IMR-90 (cell line): ENCODE measurements around the gene TMEM245. TPM values are rescaled to one million over a fixed set of nuclear protein-coding genes. Genes with fewer than 3 reads are reported as not detected.

Experiments
- ATAC-seq: fragments of 200-7000 bp; cut with Tn5 transposase; 2 replicates; pipeline ENCODE4 v1.9.1; 2020; ENCODE audit warnings: low read depth, mild to moderate bottlenecking, moderate library complexity
- BruUV-seq: library from RNA; stranded (reverse); fragments of 400-500 nt; replicated peaks from 2 replicates; lab custom pipeline; 2021; lab: Mats Ljungman, UMichigan
- CTCF ChIA-PET: fragments of 300-600 bp; formaldehyde crosslinking; extraction: SDS; loops from one replicate; lab custom pipeline; 2021; ENCODE audit warnings: antibody characterized with exemption; lab: Yijun Ruan, JAX
- POLR2A ChIA-PET: fragments of 300-600 bp; sonication (Branson Sonifier 250); formaldehyde crosslinking; loops from one replicate; lab custom pipeline; 2022; ENCODE audit warnings: antibody characterized with exemption; ENCODE audit not compliant: unreplicated experiment; lab: Charles Lee
- DNase-seq: peaks from one replicate; pipeline ENCODE4 v3.0.0; 2013
- H2AFZ ChIP-seq: replicated peaks from 2 replicates; pipeline ENCODE3; 2013; ENCODE audit warnings: low read length, mild to moderate bottlenecking; ENCODE audit not compliant: poor library complexity
- H2AK5ac ChIP-seq: 2 replicates; pipeline ENCODE4 v1.6.1; 2013; ENCODE audit warnings: low read depth, low read length, inconsistent platforms
- H2AK9ac ChIP-seq: replicated peaks from 2 replicates; pipeline ENCODE3; 2013; ENCODE audit warnings: mild to moderate bottlenecking, low read depth, low read length, moderate library complexity; ENCODE audit not compliant: poor library complexity
- H2BK120ac ChIP-seq: 2 replicates; pipeline ENCODE4 v1.6.1; 2013; ENCODE audit warnings: low read depth, low read length, inconsistent platforms
- H2BK15ac ChIP-seq: 3 replicates; pipeline ENCODE4 v1.6.1; 2013; ENCODE audit warnings: low read depth, low read length, inconsistent platforms
- H2BK20ac ChIP-seq: 2 replicates; pipeline ENCODE4 v1.6.1; 2013; ENCODE audit warnings: low read depth, mild to moderate bottlenecking, inconsistent platforms, low read length, moderate library complexity
- H2BK5ac ChIP-seq: 2 replicates; pipeline ENCODE4 v1.6.1; 2013; ENCODE audit warnings: mild to moderate bottlenecking, low read depth, low read length, inconsistent platforms; ENCODE audit not compliant: poor library complexity, severe bottlenecking
- H3K14ac ChIP-seq: replicated peaks from 2 replicates; pipeline ENCODE4 v1.6.1; 2013; ENCODE audit warnings: low read depth, low read length, inconsistent platforms
- H3K18ac ChIP-seq: 2 replicates; pipeline ENCODE4 v1.6.1; 2013; ENCODE audit warnings: low read depth, low read length, control low read depth
- H3K23ac ChIP-seq: 2 replicates; pipeline ENCODE4 v1.6.1; 2013; ENCODE audit warnings: low read depth, low read length, inconsistent platforms
- H3K27ac ChIP-seq: 2 replicates; pipeline ENCODE4 v1.5.1; 2013; ENCODE audit warnings: mild to moderate bottlenecking, control low read depth, low read length; ENCODE audit not compliant: insufficient read depth
- H3K27me3 ChIP-seq: 2 replicates; pipeline ENCODE4 v1.6.1; 2013; ENCODE audit warnings: low read length; ENCODE audit not compliant: control insufficient read depth, insufficient read depth
- H3K36me3 ChIP-seq: 2 replicates; pipeline ENCODE4 v1.6.1; 2013; ENCODE audit warnings: low read length, mixed read lengths; ENCODE audit not compliant: control insufficient read depth, insufficient read depth
- H3K4ac ChIP-seq: 2 replicates; pipeline ENCODE4 v1.6.1; 2013; ENCODE audit warnings: low read depth, low read length, inconsistent platforms
- H3K4me1 ChIP-seq: 2 replicates; pipeline ENCODE4 v1.6.1; 2013; ENCODE audit warnings: low read length, mixed read lengths; ENCODE audit not compliant: control insufficient read depth, insufficient read depth
- H3K4me2 ChIP-seq: 2 replicates; pipeline ENCODE4 v1.6.1; 2013; ENCODE audit warnings: low read depth, mild to moderate bottlenecking, control low read depth, low read length, moderate library complexity
- H3K4me3 ChIP-seq: 2 replicates; pipeline ENCODE4 v1.5.1; 2013; ENCODE audit warnings: low read depth, mild to moderate bottlenecking, control low read depth, low read length, moderate library complexity; ENCODE audit not compliant: insufficient read depth
- H3K56ac ChIP-seq: 2 replicates; pipeline ENCODE4 v1.6.1; 2013; ENCODE audit warnings: low read length, inconsistent platforms; ENCODE audit not compliant: insufficient read depth; ENCODE audit errors: extremely low read depth
- H3K79me1 ChIP-seq, 2 experiments: 2 replicates each; pipeline ENCODE4 v1.6.1; 2013; ENCODE audit warnings: low read length in 2 of 2, inconsistent platforms in 1 of 2, low read depth in 1 of 2
- H3K9ac ChIP-seq: 2 replicates; pipeline ENCODE4 v1.6.1; 2013; ENCODE audit warnings: low read depth, low read length, control low read depth
- H3K9me1 ChIP-seq: 2 replicates; pipeline ENCODE4 v1.6.1; 2013; ENCODE audit warnings: low read length, inconsistent platforms; ENCODE audit not compliant: insufficient read depth
- H3K9me3 ChIP-seq: 2 replicates; pipeline ENCODE4 v1.6.1; 2013; ENCODE audit warnings: low read length; ENCODE audit not compliant: control insufficient read depth, insufficient read depth
- H4K20me1 ChIP-seq: 2 replicates; pipeline ENCODE4 v1.6.1; 2013; ENCODE audit warnings: low read length, inconsistent platforms; ENCODE audit not compliant: insufficient read depth
- H4K5ac ChIP-seq: 2 replicates; pipeline ENCODE4 v1.6.1; 2013; ENCODE audit warnings: mild to moderate bottlenecking, low read depth, low read length, control low read depth
- H4K8ac ChIP-seq, 2 experiments: 2 replicates each; pipeline ENCODE4 v1.6.1; 2013; ENCODE audit warnings: low read depth in 2 of 2, low read length in 2 of 2, control low read depth in 1 of 2, inconsistent platforms in 1 of 2
- H4K91ac ChIP-seq: 2 replicates; pipeline ENCODE4 v1.6.1; 2013; ENCODE audit warnings: low read depth, low read length, inconsistent platforms; ENCODE audit not compliant: insufficient read depth
- CEBPB ChIP-seq: IDR thresholded peaks from 2 replicates; pipeline ENCODE4 v1.6.1; 2012; ENCODE audit warnings: low read depth, low read length, improper control_type of control experiment
- MAZ ChIP-seq: IDR thresholded peaks from 2 replicates; pipeline ENCODE4 v1.6.1; 2012; ENCODE audit warnings: low read depth, mild to moderate bottlenecking, low read length, improper control_type of control experiment, moderate library complexity, borderline replicate concordance
- MXI1 ChIP-seq: IDR thresholded peaks from 2 replicates; pipeline ENCODE4 v1.6.1; 2012; ENCODE audit warnings: low read depth, mild to moderate bottlenecking, low read length, moderate library complexity, borderline replicate concordance
- POLR2A ChIP-seq: IDR thresholded peaks from 2 replicates; pipeline ENCODE4 v1.6.1; 2012; ENCODE audit warnings: mild to moderate bottlenecking, low read depth, low read length
- RAD21 ChIP-seq: IDR thresholded peaks from 2 replicates; pipeline ENCODE4 v1.6.1; 2012; ENCODE audit warnings: low read length, improper control_type of control experiment
- RCOR1 ChIP-seq: IDR thresholded peaks from 2 replicates; pipeline ENCODE4 v1.6.1; 2012; ENCODE audit warnings: mild to moderate bottlenecking, low read length, improper control_type of control experiment; ENCODE audit not compliant: insufficient replicate concordance
- SMC3 ChIP-seq: fragments of 150-350 bp; IDR thresholded peaks from 2 replicates; pipeline ENCODE4 v1.6.1; 2016; ENCODE audit warnings: low read depth, mild to moderate bottlenecking, antibody characterized with exemption, low read length, moderate library complexity
- dilution Hi-C: fragments of 300-500 bp; cut with HindIII; formaldehyde crosslinking; loops from one replicate; pipeline ENCODE4 v1.14.3; 2018; ENCODE audit warnings: low sequenced_read_pairs; ENCODE audit not compliant: unreplicated experiment
- in situ Hi-C: fragments of 300-500 bp; cut with MboI; formaldehyde crosslinking; loops from 3 replicates; pipeline ENCODE4 v1.14.3; 2019; ENCODE audit warnings: low sequenced_read_pairs, inconsistent platforms, mixed read lengths
- intact Hi-C: fragments of 100-400 bp; cut with micrococcal nuclease; formaldehyde crosslinking; loops from 2 replicates; pipeline ENCODE4 v1.10.0; 2022
- polyA plus RNA-seq, 3 experiments: library from polyadenylated mRNA; depleted of rRNA; stranded (reverse); fragments of >200 nt; gene quantifications; 2 replicates each; pipeline ENCODE4 v1.2.3, GENCODE V29; 2012; ENCODE audit warnings: low replicate concordance in 1 of 3
- total RNA-seq: library from RNA; depleted of rRNA; stranded (reverse); fragments of >200 nt; gene quantifications from 2 replicates; pipeline ENCODE4 v1.2.3, GENCODE V29; 2012
- TF ChIP-seq, protein P1 (sequence below): fragments of 150-350 bp; IDR thresholded peaks from 2 replicates; pipeline ENCODE4 v1.6.1; 2017; ENCODE audit warnings: mild to moderate bottlenecking, antibody characterized with exemption, low read length, low read depth
- TF ChIP-seq, protein P2 (sequence below): fragments of 150-350 bp; IDR thresholded peaks from 2 replicates; pipeline ENCODE4 v1.6.1; 2016; ENCODE audit warnings: low read depth, mild to moderate bottlenecking, low read length, moderate library complexity, borderline replicate concordance
- TF ChIP-seq, protein P3 (sequence below): conservative IDR thresholded peaks from 2 replicates; pipeline ENCODE4 v1.5.1; 2012; ENCODE audit warnings: mild to moderate bottlenecking, low read depth, low read length, improper control_type of control experiment

Gene TMEM245
- total and polyA plus RNA-seq, 2 of the 4 experiments (the other 2 are of a cell fraction): 24.8 to 57.9 TPM

- dilution Hi-C loops (no loop called here), intact Hi-C loops (no loop called here), in situ Hi-C loops (no loop called here)
- ChIA-PET POLR2A (no interaction called here), CTCF (no interaction called here)
- ATAC-seq (no peak), DNase-seq (no peak)
- Histone ChIP-seq H3K4me1 (no peaks in the 10 kb centered on the region), H3K4ac (no peak overlapping the region), H4K8ac (no peak overlapping the region), H2BK5ac (no peak overlapping the region), H2BK120ac (no peak overlapping the region), H2BK20ac (no peak overlapping the region), H3K27me3 (peaks cover 14% of the 10 kb centered on the region), H3K9me1 (no peaks in the 10 kb centered on the region), H3K27ac (no peak overlapping the region), H3K23ac (no peak overlapping the region), H3K79me1 (no peaks in the 10 kb centered on the region), H3K9ac (no peak overlapping the region), H3K14ac (no peak overlapping the region), H2AK9ac (no peak overlapping the region), H3K4me3 (no peak overlapping the region), H3K18ac (no peak overlapping the region), H2BK15ac (no peak overlapping the region), H3K4me2 (no peak overlapping the region), H3K9me3 (peaks cover 4% of the 10 kb centered on the region), H4K20me1 (no peaks in the 10 kb centered on the region), H4K91ac (no peak overlapping the region), H2AK5ac (no peak overlapping the region), H3K56ac (no peak overlapping the region), H3K36me3 (no peaks in the 10 kb centered on the region), H2AFZ (no peak overlapping the region), H4K5ac (no peak overlapping the region)
- TF ChIP-seq, protein P1, sequence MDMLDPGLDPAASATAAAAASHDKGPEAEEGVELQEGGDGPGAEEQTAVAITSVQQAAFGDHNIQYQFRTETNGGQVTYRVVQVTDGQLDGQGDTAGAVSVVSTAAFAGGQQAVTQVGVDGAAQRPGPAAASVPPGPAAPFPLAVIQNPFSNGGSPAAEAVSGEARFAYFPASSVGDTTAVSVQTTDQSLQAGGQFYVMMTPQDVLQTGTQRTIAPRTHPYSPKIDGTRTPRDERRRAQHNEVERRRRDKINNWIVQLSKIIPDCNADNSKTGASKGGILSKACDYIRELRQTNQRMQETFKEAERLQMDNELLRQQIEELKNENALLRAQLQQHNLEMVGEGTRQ: no peak
- TF ChIP-seq, protein P2, sequence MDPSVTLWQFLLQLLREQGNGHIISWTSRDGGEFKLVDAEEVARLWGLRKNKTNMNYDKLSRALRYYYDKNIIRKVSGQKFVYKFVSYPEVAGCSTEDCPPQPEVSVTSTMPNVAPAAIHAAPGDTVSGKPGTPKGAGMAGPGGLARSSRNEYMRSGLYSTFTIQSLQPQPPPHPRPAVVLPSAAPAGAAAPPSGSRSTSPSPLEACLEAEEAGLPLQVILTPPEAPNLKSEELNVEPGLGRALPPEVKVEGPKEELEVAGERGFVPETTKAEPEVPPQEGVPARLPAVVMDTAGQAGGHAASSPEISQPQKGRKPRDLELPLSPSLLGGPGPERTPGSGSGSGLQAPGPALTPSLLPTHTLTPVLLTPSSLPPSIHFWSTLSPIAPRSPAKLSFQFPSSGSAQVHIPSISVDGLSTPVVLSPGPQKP: no peak
- TF ChIP-seq POLR2A (no peak), MXI1 (no peak), CEBPB (no peak), MAZ (no peak), SMC3 (no peak), RCOR1 (no peak), RAD21 (no peak)
- TF ChIP-seq, protein P3, sequence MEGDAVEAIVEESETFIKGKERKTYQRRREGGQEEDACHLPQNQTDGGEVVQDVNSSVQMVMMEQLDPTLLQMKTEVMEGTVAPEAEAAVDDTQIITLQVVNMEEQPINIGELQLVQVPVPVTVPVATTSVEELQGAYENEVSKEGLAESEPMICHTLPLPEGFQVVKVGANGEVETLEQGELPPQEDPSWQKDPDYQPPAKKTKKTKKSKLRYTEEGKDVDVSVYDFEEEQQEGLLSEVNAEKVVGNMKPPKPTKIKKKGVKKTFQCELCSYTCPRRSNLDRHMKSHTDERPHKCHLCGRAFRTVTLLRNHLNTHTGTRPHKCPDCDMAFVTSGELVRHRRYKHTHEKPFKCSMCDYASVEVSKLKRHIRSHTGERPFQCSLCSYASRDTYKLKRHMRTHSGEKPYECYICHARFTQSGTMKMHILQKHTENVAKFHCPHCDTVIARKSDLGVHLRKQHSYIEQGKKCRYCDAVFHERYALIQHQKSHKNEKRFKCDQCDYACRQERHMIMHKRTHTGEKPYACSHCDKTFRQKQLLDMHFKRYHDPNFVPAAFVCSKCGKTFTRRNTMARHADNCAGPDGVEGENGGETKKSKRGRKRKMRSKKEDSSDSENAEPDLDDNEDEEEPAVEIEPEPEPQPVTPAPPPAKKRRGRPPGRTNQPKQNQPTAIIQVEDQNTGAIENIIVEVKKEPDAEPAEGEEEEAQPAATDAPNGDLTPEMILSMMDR: no peak
- no TSS peak for BruUV-seq
Observed at GRCh38 chr9:109158651-109159050, 38.9 kb upstream of the TMEM245 start.
